K562 (cell line): Measurements from ENCODE around the gene ADK. TPM values are rescaled to one million over a fixed set of nuclear protein-coding genes. Genes with fewer than 3 reads are reported as not detected.

Experiments
- ATAC-seq: fragments of 200-7000 bp; cut with Tn5 transposase; 3 replicates; pipeline ENCODE4 v1.9.1; 2020; ENCODE audit warnings: moderate library complexity
- BruUV-seq: library from RNA; stranded (reverse); fragments of 400-500 nt; replicated peaks from 2 replicates; lab custom pipeline; 2021; lab: Mats Ljungman, UMichigan
- CTCF ChIA-PET: fragments of 300-600 bp; formaldehyde crosslinking; extraction: SDS; loops from one replicate; lab custom pipeline; 2021; ENCODE audit warnings: low intra/inter-chr PET ratio; lab: Yijun Ruan, JAX
- POLR2A ChIA-PET: fragments of 300-600, 350-650 bp; sonication (Branson Sonifier 250); formaldehyde crosslinking; extraction: SDS; loops from one replicate; lab custom pipeline; 2021; ENCODE audit warnings: antibody characterized with exemption, inconsistent platforms; lab: Yijun Ruan, JAX
- DNase-seq, 4 experiments: peaks; one replicate each; pipeline versions ENCODE4 v3.0.0 to v3.0.0-alpha.2; 2011 to 2018; ENCODE audit warnings: low spot score in 3 of 4, mixed read lengths in 3 of 4; ENCODE audit errors: extremely low read depth in 1 of 4
- FAIRE-seq: peaks from 2 replicates; lab custom pipeline; 2011; peaks lifted over from hg19 to GRCh38; lab: Jason Lieb, UNC
- H2AFZ ChIP-seq: 2 replicates; pipeline ENCODE4 v1.6.0; 2011; ENCODE audit warnings: low read depth, low read length, control low read depth, inconsistent platforms
- H3K27ac ChIP-seq: fragments of 200-600 bp; 3 replicates; pipeline ENCODE4 v1.8.0; 2011; ENCODE audit warnings: low read depth, mild to moderate bottlenecking, control low read depth, inconsistent platforms, low read length, moderate library complexity, mixed read lengths; ENCODE audit errors: extremely low read depth
- H3K27me3 ChIP-seq, 2 experiments: fragments of 300-600 bp in 1 of 2; 2 replicates in 1 of 2; 3 replicates in 1 of 2; pipeline versions ENCODE4 v1.6.0 to v1.8.0; 2011; ENCODE audit warnings: inconsistent platforms in 2 of 2, low read length in 2 of 2, mild to moderate bottlenecking in 1 of 2, mixed read lengths in 1 of 2, moderate library complexity in 1 of 2; ENCODE audit not compliant: control insufficient read depth in 2 of 2, insufficient read depth in 2 of 2
- H3K36me3 ChIP-seq: fragments of 300-600 bp; 3 replicates; pipeline ENCODE4 v1.8.0; 2011; ENCODE audit warnings: mild to moderate bottlenecking, low read length, inconsistent platforms; ENCODE audit not compliant: control insufficient read depth, insufficient read depth
- H3K4me1 ChIP-seq, 2 experiments: fragments of 200-600 bp in 1 of 2; replicated peaks in 1 of 2; 2 replicates in 1 of 2; 3 replicates in 1 of 2; pipeline versions ENCODE4 v1.5.1 to v1.8.0; 2011; ENCODE audit warnings: inconsistent platforms in 2 of 2, low read length in 2 of 2, mild to moderate bottlenecking in 1 of 2, mixed read lengths in 1 of 2, moderate library complexity in 1 of 2; ENCODE audit not compliant: control insufficient read depth in 2 of 2, insufficient read depth in 2 of 2
- H3K4me2 ChIP-seq: 2 replicates; pipeline ENCODE4 v1.6.1; 2011; ENCODE audit warnings: low read length, control low read depth, inconsistent platforms, mixed read lengths; ENCODE audit not compliant: insufficient read depth
- H3K4me3 ChIP-seq: fragments of 200-600 bp; sonication (generic), shearing (Covaris generic); 2 replicates; pipeline ENCODE4 v1.5.1; 2016; ENCODE audit warnings: control low read depth, inconsistent platforms
- H3K79me2 ChIP-seq: fragments of 200-600 bp; 3 replicates; pipeline ENCODE4 v1.8.0; 2011; ENCODE audit warnings: low read length, inconsistent platforms; ENCODE audit not compliant: control insufficient read depth, insufficient read depth
- H3K9ac ChIP-seq, 2 experiments: 2 replicates each; pipeline versions ENCODE4 v1.6.0 to v1.6.1; 2011; ENCODE audit warnings: low read depth in 2 of 2, low read length in 2 of 2, control low read depth in 1 of 2, inconsistent platforms in 1 of 2, mild to moderate bottlenecking in 1 of 2, mixed read lengths in 1 of 2; ENCODE audit not compliant: insufficient read depth in 1 of 2
- H3K9me1 ChIP-seq: one replicate; pipeline ENCODE4 v1.6.0; 2011; ENCODE audit warnings: inconsistent platforms, mild to moderate bottlenecking, low read length, moderate library complexity; ENCODE audit not compliant: control insufficient read depth, insufficient read depth
- H3K9me3 ChIP-seq: replicated peaks from 2 replicates; pipeline ENCODE4 v1.5.1; 2011; ENCODE audit warnings: low read depth, low read length, inconsistent platforms; ENCODE audit not compliant: control insufficient read depth, insufficient read depth
- H4K20me1 ChIP-seq: replicated peaks from 2 replicates; pipeline ENCODE4 v1.6.1; 2011; ENCODE audit warnings: low read length, inconsistent platforms, mixed read lengths; ENCODE audit not compliant: control insufficient read depth, insufficient read depth
- LCOR ChIP-seq: sonication (generic); formaldehyde crosslinking; IDR thresholded peaks from 2 replicates; pipeline ENCODE4 v1.8.0; 2022; ENCODE audit warnings: mild to moderate bottlenecking, missing genetic modification reagents
- MAFF ChIP-seq: IDR thresholded peaks from 2 replicates; pipeline ENCODE4 v1.6.1; 2012; ENCODE audit warnings: low read length, improper control_type of control experiment
- MAFK ChIP-seq: IDR thresholded peaks from 2 replicates; pipeline ENCODE4 v1.6.1; 2011; ENCODE audit warnings: low read length, improper control_type of control experiment
- PCBP2 ChIP-seq: fragments of 200-400 bp; formaldehyde crosslinking; IDR thresholded peaks from 2 replicates; pipeline ENCODE4 v1.6.1; 2018; ENCODE audit warnings: low read length, low read depth, mild to moderate bottlenecking, moderate library complexity; ENCODE audit not compliant: poor library complexity, severe bottlenecking
- RBM15 ChIP-seq: fragments of 200-400 bp; formaldehyde crosslinking; IDR thresholded peaks from 2 replicates; pipeline ENCODE4 v1.6.1; 2018; ENCODE audit warnings: mild to moderate bottlenecking, low read length, moderate library complexity; ENCODE audit not compliant: insufficient read depth
- RNF219 ChIP-seq: fragments of 250-450 bp; sonication (Bioruptor Pico); IDR thresholded peaks from 2 replicates; pipeline ENCODE4 v1.5.0; 2022; ENCODE audit warnings: mild to moderate bottlenecking
- TAL1 ChIP-seq: fragments of 450-650 bp; IDR thresholded peaks from 2 replicates; pipeline ENCODE4 v1.6.1; 2016; ENCODE audit warnings: mild to moderate bottlenecking
- ZBTB40 ChIP-seq, 2 experiments: fragments of 450-650 bp in 1 of 2; sonication (generic) in 1 of 2; formaldehyde crosslinking in 1 of 2; IDR thresholded peaks; 2 replicates each; pipeline versions ENCODE4 v1.7.1 to v1.9.0; 2016 to 2022; ENCODE audit warnings: inconsistent platforms in 1 of 2, mild to moderate bottlenecking in 1 of 2, missing genetic modification reagents in 1 of 2
- ZFX ChIP-seq: sonication (generic); formaldehyde crosslinking; IDR thresholded peaks from 2 replicates; pipeline ENCODE4 v1.8.0; 2022; ENCODE audit warnings: mild to moderate bottlenecking, missing genetic modification reagents, moderate library complexity
- WGBS: fragments of 100-300 bp; shearing (Covaris generic); methylation state at CpG from one replicate; pipeline ENCODE4 v1.1.6; 2016; ENCODE audit warnings: low coverage, mixed read lengths; ENCODE audit not compliant: insufficient coverage; ENCODE audit errors: missing lambda C conversion rate; 5-methylcytosine and 5-hydroxymethylcytosine counted together
- in situ Hi-C: fragments of 300-500 bp; cut with MboI; formaldehyde crosslinking; loops from 4 replicates; pipeline ENCODE4 v1.15.0; 2018; ENCODE audit warnings: inconsistent platforms, mixed read lengths
- intact Hi-C: fragments of 100-400 bp; cut with micrococcal nuclease; formaldehyde crosslinking; loops from 2 replicates; pipeline ENCODE4 v1.14.2; 2022
- polyA plus RNA-seq, 8 experiments: library from polyadenylated mRNA; depleted of rRNA in 4 of 8; stranded (reverse) in 5 of 8; unstranded in 3 of 8; fragments of >200 nt; fragmentation: Nextera tagmentation in 2 of 8; fragmentation: Illumina TruSeq in 1 of 8; extraction: Ambion mirVana in 2 of 8; extraction: Trizol in 1 of 8; gene quantifications; 2 replicates each; pipeline versions ENCODE4 v1.2.1 to v1.2.3, GENCODE V29; 2011 to 2014; ENCODE audit warnings: inconsistent platforms in 1 of 8, missing spikeins in 1 of 8
- total RNA-seq, 7 experiments: library from RNA; depleted of rRNA in 6 of 7; stranded (reverse); fragments of >200 nt in 6 of 7; fragmentation: Illumina TruSeq in 2 of 7; extraction: Trizol in 2 of 7; gene quantifications; 2 replicates each; pipeline versions ENCODE4 v1.2.1 to v1.2.3, GENCODE V29; 2011 to 2021; ENCODE audit warnings: low replicate concordance in 1 of 7

The ADK gene
- total and polyA plus RNA-seq, 9 of the 15 experiments (the other 6 are each of a cell fraction or from before 2014, with no cell fraction given) = 54.2 to 97.8 (median 73.6) TPM

DNA sequence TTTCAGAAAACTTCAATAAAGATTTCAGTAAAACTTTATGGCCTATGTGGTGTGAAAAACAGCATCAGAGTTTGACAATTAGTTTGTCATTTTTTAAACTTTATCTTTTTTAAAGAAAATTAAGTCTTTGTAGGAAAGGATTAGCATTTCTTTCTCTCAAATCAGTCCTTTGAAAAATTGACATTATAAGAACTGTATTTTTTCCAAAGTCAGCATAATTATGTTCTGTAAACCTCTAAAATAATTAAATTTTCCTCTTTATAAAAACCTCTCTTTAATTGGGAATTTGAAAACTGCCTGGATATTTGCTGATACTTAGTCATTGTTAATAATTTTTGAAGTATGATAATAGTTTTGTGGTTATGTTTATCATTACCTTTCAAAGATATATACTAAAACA lies 448.7 kb downstream of the ADK start (continued):
- TF ChIP-seq RNF219 (CRISPR knock-in tag) = no peak
- TF ChIP-seq MAFF = peak; percentile 64; the same call in 1 of the 2 replicates
- peak; percentile 64; the same call in 1 of the 2 replicates for TF ChIP-seq MAFK
- no peak for TF ChIP-seq TAL1

GRCh38 chr10:74600170-74600569 lies 449.1 kb downstream of the ADK start:
- no peaks in the 10 kb centered on the region for H3K9me3 ChIP-seq
- FAIRE-seq (no peak), ATAC-seq (no peak), DNase-seq (no peak)
- BruUV-seq = no TSS peak
- POLR2A ChIA-PET = no interaction called here
- intact Hi-C loops = no loop called here
- H3K4me1 ChIP-seq = no peaks in the 10 kb centered on the region
- in situ Hi-C loops = no loop called here
- H3K4me3 ChIP-seq = no peak overlapping the region
- H3K9ac ChIP-seq = no peak overlapping the region
- no peak overlapping the region for H3K4me2 ChIP-seq
- 93% methylated on average over 2 of the region's 2 CpGs for WGBS
- TF ChIP-seq LCOR (CRISPR knock-in tag) (no peak), ZBTB40 (IDR thresholded peaks at IDR 0.05) (peak; percentile 70), ZBTB40 (CRISPR knock-in tag; IDR thresholded peaks at IDR 0.05) (0 out of 2 replicates have a peak, but pooled peaks have one; percentile 51), PCBP2 (no peak), ZFX (CRISPR knock-in tag) (no peak), RBM15 (no peak)
- no peak overlapping the region for H2AFZ ChIP-seq
- no peaks in the 10 kb centered on the region for H4K20me1 ChIP-seq
- no peaks in the 10 kb centered on the region for H3K27me3 ChIP-seq
- CTCF ChIA-PET = no interaction called here
- peaks cover 4% of the 10 kb centered on the region; the same call in 1 of the 3 replicates for H3K36me3 ChIP-seq
- no peak overlapping the region for H3K27ac ChIP-seq
- H3K79me2 ChIP-seq = no peaks in the 10 kb centered on the region
- H3K9me1 ChIP-seq = no peaks in the 10 kb centered on the region
